OCI-LY7 (cell line): ENCODE results near the gene SAE1. TPM values are rescaled to one million over a fixed set of nuclear protein-coding genes. Genes with fewer than 3 reads are reported as not detected.

Source experiments
- BruUV-seq: library from RNA; stranded (reverse); fragments of 400-500 nt; replicated peaks from 2 replicates; lab custom pipeline; 2021; lab: Mats Ljungman, UMichigan
- CTCF ChIA-PET: fragments of 300-600 bp; sonication (Branson Sonifier 250); formaldehyde crosslinking; loops from one replicate; lab custom pipeline; 2022; ENCODE audit warnings: antibody characterized with exemption; ENCODE audit not compliant: unreplicated experiment; lab: Charles Lee
- POLR2A ChIA-PET: fragments of 300-600 bp; sonication (Branson Sonifier 250); formaldehyde crosslinking; loops from one replicate; lab custom pipeline; 2022; ENCODE audit warnings: antibody characterized with exemption; lab: Charles Lee
- DNase-seq: peaks from one replicate; pipeline ENCODE4 v3.0.0-alpha.2; 2015; ENCODE audit warnings: low spot score
- H2AFZ ChIP-seq: fragments of 200-600 bp; sonication (generic), shearing (Covaris generic); 2 replicates; pipeline ENCODE4 v1.6.1; 2014; ENCODE audit warnings: mild to moderate bottlenecking, antibody characterized with exemption, low read length, moderate library complexity
- H3K27ac ChIP-seq: fragments of 200-600 bp; sonication (generic); 2 replicates; pipeline ENCODE4 v1.5.1; 2014; ENCODE audit warnings: mixed run types, low read depth, mild to moderate bottlenecking, moderate library complexity, low read length, inconsistent platforms; ENCODE audit not compliant: poor library complexity, severe bottlenecking
- H3K36me3 ChIP-seq: fragments of 200-600 bp; sonication (generic); 2 replicates; pipeline ENCODE4 v1.6.1; 2014; ENCODE audit warnings: mild to moderate bottlenecking, antibody characterized with exemption, low read length, moderate library complexity, mixed read lengths; ENCODE audit not compliant: insufficient read depth
- H3K4me1 ChIP-seq: fragments of 200-600 bp; sonication (generic); 2 replicates; pipeline ENCODE4 v1.5.1; 2014; ENCODE audit warnings: mild to moderate bottlenecking, low read length; ENCODE audit not compliant: insufficient read depth, poor library complexity, severe bottlenecking
- H3K4me2 ChIP-seq: fragments of 200-600 bp; sonication (generic); 2 replicates; pipeline ENCODE4 v1.6.1; 2014; ENCODE audit warnings: mild to moderate bottlenecking, low read length
- H3K4me3 ChIP-seq: fragments of 200-600 bp; sonication (generic); 2 replicates; pipeline ENCODE4 v1.5.1; 2014; ENCODE audit warnings: mild to moderate bottlenecking, low read depth, low read length; ENCODE audit not compliant: poor library complexity, severe bottlenecking
- H3K79me2 ChIP-seq: fragments of 200-600 bp; sonication (generic); 2 replicates; pipeline ENCODE4 v1.6.1; 2016; ENCODE audit warnings: low read depth, mild to moderate bottlenecking, low read length, moderate library complexity, mixed read lengths; ENCODE audit not compliant: insufficient read depth
- H3K9me2 ChIP-seq: fragments of 200-600 bp; sonication (generic); 2 replicates; pipeline ENCODE4 v1.6.1; 2016; ENCODE audit warnings: mild to moderate bottlenecking, low read length, mixed read lengths; ENCODE audit not compliant: insufficient read depth
- H3K9me3 ChIP-seq: fragments of 200-600 bp; sonication (generic); 2 replicates; pipeline ENCODE4 v1.6.1; 2014; ENCODE audit warnings: mild to moderate bottlenecking, mixed run types, low read length, mixed read lengths
- H4K20me1 ChIP-seq: fragments of 200-600 bp; sonication (generic); 2 replicates; pipeline ENCODE4 v1.6.1; 2014; ENCODE audit warnings: mild to moderate bottlenecking, antibody characterized with exemption, low read length, moderate library complexity, mixed read lengths; ENCODE audit not compliant: insufficient read depth
- EZH2phosphoT487 ChIP-seq: fragments of 200-600 bp; sonication (generic); IDR thresholded peaks from 2 replicates; pipeline ENCODE4 v1.6.1; 2018; ENCODE audit warnings: low read depth, borderline replicate concordance, mild to moderate bottlenecking, mixed run types, antibody characterized with exemption, low read length, moderate library complexity, mixed read lengths
- intact Hi-C: fragments of 100-400 bp; cut with micrococcal nuclease; formaldehyde crosslinking; loops from one replicate; pipeline ENCODE4 v1.10.0; 2022; ENCODE audit not compliant: unreplicated experiment
- total RNA-seq, 2 experiments: library from RNA; depleted of rRNA in 1 of 2; stranded (reverse); fragments of >200 nt in 1 of 2; shearing (Covaris generic) in 1 of 2; gene quantifications; 2 replicates each; pipeline ENCODE4 v1.2.3, GENCODE V29; 2014 to 2022
- TF ChIP-seq, protein P1 (sequence below): fragments of 200-600 bp; sonication (generic); conservative IDR thresholded peaks from 2 replicates; pipeline ENCODE4 v1.5.1; 2014; ENCODE audit warnings: mild to moderate bottlenecking, antibody characterized with exemption, low read length, moderate library complexity, mixed read lengths

SAE1 gene
- total RNA-seq, 2 experiments from 2014 or later: 144 to 165 TPM

DNA sequence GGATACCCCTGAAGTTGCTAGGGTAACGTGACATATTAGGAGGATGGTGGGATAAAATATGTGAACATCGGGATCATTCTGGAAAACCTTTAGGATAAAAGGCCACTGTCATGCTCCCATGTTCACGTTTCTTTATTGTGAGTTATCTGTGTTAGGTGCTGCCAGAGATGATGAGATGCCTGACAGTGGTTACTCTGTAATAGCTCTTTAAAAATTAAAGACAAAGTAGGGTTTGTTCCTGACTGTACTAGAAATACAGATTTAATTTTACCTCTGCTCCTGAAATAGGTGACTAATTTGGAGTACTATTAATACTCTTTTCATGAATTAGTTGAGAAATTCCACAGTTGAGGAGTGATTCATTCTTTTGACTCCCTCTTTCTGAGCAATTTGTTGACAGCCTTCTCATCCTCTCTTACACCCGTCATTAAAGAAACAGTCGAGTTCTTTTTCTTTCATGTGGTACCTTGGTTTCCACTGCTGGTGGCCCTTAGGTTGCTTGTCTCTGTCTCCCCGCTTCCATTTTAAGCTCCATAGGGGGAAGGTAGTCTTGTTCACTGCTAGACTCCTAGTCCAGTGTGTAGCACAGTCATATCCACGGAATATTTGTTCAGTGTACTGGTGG is 28.4 kb downstream of the SAE1 start:
- Histone ChIP-seq H3K9me2 (no peaks in the 10 kb centered on the region), H3K4me3 (no peak overlapping the region), H3K27ac (no peak overlapping the region), H3K79me2 (peaks cover 23% of the 10 kb centered on the region; the same call in 1 of the 2 replicates), H3K4me1 (peaks cover 18% of the 10 kb centered on the region), H3K4me2 (no peak overlapping the region), H3K36me3 (peaks cover 85% of the 10 kb centered on the region), H4K20me1 (0 out of 2 replicates have a peak, but pooled peaks cover 5% of the 10 kb centered on the region), H2AFZ (no peak overlapping the region), H3K9me3 (no peaks in the 10 kb centered on the region)
- intact Hi-C loops: no loop called here
- POLR2A ChIA-PET: interaction anchor here (0.6 to 1.0 kb wide), 3 partner anchors 11 to 299 kb away, joined by 3 to 5 read pairs (median 3); no protein-coding TSS in a partner anchor
- no peak for DNase-seq
- TF ChIP-seq, protein P1, sequence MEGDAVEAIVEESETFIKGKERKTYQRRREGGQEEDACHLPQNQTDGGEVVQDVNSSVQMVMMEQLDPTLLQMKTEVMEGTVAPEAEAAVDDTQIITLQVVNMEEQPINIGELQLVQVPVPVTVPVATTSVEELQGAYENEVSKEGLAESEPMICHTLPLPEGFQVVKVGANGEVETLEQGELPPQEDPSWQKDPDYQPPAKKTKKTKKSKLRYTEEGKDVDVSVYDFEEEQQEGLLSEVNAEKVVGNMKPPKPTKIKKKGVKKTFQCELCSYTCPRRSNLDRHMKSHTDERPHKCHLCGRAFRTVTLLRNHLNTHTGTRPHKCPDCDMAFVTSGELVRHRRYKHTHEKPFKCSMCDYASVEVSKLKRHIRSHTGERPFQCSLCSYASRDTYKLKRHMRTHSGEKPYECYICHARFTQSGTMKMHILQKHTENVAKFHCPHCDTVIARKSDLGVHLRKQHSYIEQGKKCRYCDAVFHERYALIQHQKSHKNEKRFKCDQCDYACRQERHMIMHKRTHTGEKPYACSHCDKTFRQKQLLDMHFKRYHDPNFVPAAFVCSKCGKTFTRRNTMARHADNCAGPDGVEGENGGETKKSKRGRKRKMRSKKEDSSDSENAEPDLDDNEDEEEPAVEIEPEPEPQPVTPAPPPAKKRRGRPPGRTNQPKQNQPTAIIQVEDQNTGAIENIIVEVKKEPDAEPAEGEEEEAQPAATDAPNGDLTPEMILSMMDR: no peak
- CTCF ChIA-PET: no interaction called here
- BruUV-seq: no TSS peak

- POLR2A ChIA-PET: no interaction called here
- Histone ChIP-seq H3K9me3 (no peaks in the 10 kb centered on the region), H3K4me3 (no peak overlapping the region), H3K27ac (no peak overlapping the region), H3K36me3 (peaks cover 74% of the 10 kb centered on the region), H3K79me2 (peaks cover 18% of the 10 kb centered on the region; the same call in 1 of the 2 replicates), H3K9me2 (no peaks in the 10 kb centered on the region), H2AFZ (no peak overlapping the region), H4K20me1 (0 out of 2 replicates have a peak, but pooled peaks cover 5% of the 10 kb centered on the region), H3K4me2 (no peak overlapping the region), H3K4me1 (peaks cover 14% of the 10 kb centered on the region)
- intact Hi-C loops: no loop called here
- no TSS peak for BruUV-seq
- no peak for DNase-seq
- TF ChIP-seq, protein P1: no peak
- CTCF ChIA-PET: no interaction called here
Observed at GRCh38 chr19:47161876-47162489, 31.3 kb downstream of the SAE1 start.

DNA sequence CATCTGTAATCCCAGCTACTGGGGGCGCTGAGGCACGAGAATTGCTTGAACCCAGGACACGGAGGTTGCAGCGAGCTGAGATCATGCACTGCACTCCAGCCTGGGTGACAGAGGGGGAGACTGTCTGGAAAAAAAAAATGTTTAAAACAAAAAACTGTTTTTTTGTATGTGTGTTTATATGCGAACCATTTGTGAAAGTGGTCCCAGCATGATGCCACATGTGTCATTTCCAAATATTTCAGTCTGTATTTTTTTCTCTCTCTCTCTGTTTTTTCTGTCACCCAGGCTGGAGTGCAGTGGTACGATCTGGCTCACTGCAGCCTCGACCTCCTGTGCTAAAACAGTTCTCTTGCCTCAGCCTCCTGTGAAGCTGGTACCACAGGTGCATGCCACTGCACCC is 37.4 kb downstream of the SAE1 start:
- H4K20me1 ChIP-seq: no peaks in the 10 kb centered on the region
- peaks cover 78% of the 10 kb centered on the region for H3K36me3 ChIP-seq
- TF ChIP-seq, protein P1: no peak
- no peak for TF ChIP-seq EZH2phosphoT487
- H3K4me3 ChIP-seq: no peak overlapping the region
- no peak for DNase-seq
- ChIA-PET POLR2A (no interaction called here), CTCF (no interaction called here)
- no peak overlapping the region for H3K4me2 ChIP-seq
- H2AFZ ChIP-seq: no peak overlapping the region
- H3K4me1 ChIP-seq: no peaks in the 10 kb centered on the region
- H3K9me3 ChIP-seq: no peaks in the 10 kb centered on the region
- H3K27ac ChIP-seq: no peak overlapping the region
- H3K9me2 ChIP-seq: no peaks in the 10 kb centered on the region
- no peaks in the 10 kb centered on the region for H3K79me2 ChIP-seq
- no TSS peak for BruUV-seq
- intact Hi-C loops: no loop called here
